Neuronal stem cell (in vitro differentiated cells): ENCODE measurements around the gene TNFRSF4.
"Not testable (repeated sequence)": the region's sequence is repeated elsewhere in the genome, so short reads cannot be mapped to it uniquely, and the experiment has no call there.

Experiments
- DNase-seq: peaks from one replicate; pipeline ENCODE4 v3.0.0-alpha.2; 2013; ENCODE audit warnings: low spot score
- H2AFZ ChIP-seq: one replicate; pipeline ENCODE4 v1.6.1; 2013; ENCODE audit warnings: mild to moderate bottlenecking, low read length, inconsistent platforms
- H2AK5ac ChIP-seq: 2 replicates; pipeline ENCODE4 v1.6.1; 2013; ENCODE audit warnings: low read depth, mild to moderate bottlenecking, inconsistent platforms, low read length, moderate library complexity, mixed read lengths
- H2BK120ac ChIP-seq: 2 replicates; pipeline ENCODE4 v1.6.1; 2013; ENCODE audit warnings: low read depth, mild to moderate bottlenecking, inconsistent platforms, low read length, moderate library complexity, mixed read lengths
- H2BK12ac ChIP-seq: one replicate; pipeline ENCODE4 v1.6.1; 2013; ENCODE audit warnings: low read length, inconsistent platforms
- H2BK15ac ChIP-seq: 2 replicates; pipeline ENCODE4 v1.6.1; 2013; ENCODE audit warnings: mild to moderate bottlenecking, low read length, inconsistent platforms, mixed read lengths
- H2BK5ac ChIP-seq: one replicate; pipeline ENCODE4 v1.6.1; 2013; ENCODE audit warnings: inconsistent platforms, mild to moderate bottlenecking, low read length, moderate library complexity
- H3K14ac ChIP-seq: one replicate; pipeline ENCODE4 v1.6.1; 2013; ENCODE audit warnings: low read length, inconsistent platforms
- H3K18ac ChIP-seq: 2 replicates; pipeline ENCODE4 v1.6.1; 2013; ENCODE audit warnings: low read length, inconsistent platforms
- H3K23ac ChIP-seq: 2 replicates; pipeline ENCODE4 v1.6.1; 2013; ENCODE audit warnings: low read depth, mild to moderate bottlenecking, mixed read lengths, low read length, inconsistent platforms; ENCODE audit not compliant: poor library complexity
- H3K27ac ChIP-seq: replicated peaks from 3 replicates; pipeline ENCODE4 v1.5.1; 2013; ENCODE audit warnings: low read length, inconsistent platforms
- H3K27me3 ChIP-seq, 3 experiments: 2 replicates each; pipeline ENCODE4 v1.6.1; 2013; ENCODE audit warnings: low read length in 3 of 3, mild to moderate bottlenecking in 2 of 3, inconsistent platforms in 1 of 3, low read depth in 1 of 3, mixed read lengths in 1 of 3, moderate library complexity in 1 of 3; ENCODE audit not compliant: control insufficient read depth in 3 of 3, insufficient read depth in 3 of 3
- H3K36me3 ChIP-seq, 2 donors: replicated peaks in 1 of 2; 2 replicates each; pipeline ENCODE4 v1.6.1; 2013; ENCODE audit warnings: low read length in 2 of 2; ENCODE audit not compliant: control insufficient read depth in 2 of 2, insufficient read depth in 2 of 2
- H3K4ac ChIP-seq: 2 replicates; pipeline ENCODE4 v1.6.1; 2013; ENCODE audit warnings: inconsistent platforms, mild to moderate bottlenecking, low read length, moderate library complexity
- H3K4me1 ChIP-seq, 2 donors: 1 replicate in 1 of 2; 2 replicates in 1 of 2; pipeline ENCODE4 v1.6.1; 2013; ENCODE audit warnings: low read length in 2 of 2, low read depth in 1 of 2; ENCODE audit not compliant: control insufficient read depth in 2 of 2, insufficient read depth in 1 of 2
- H3K4me2 ChIP-seq: one replicate; pipeline ENCODE4 v1.6.1; 2013; ENCODE audit warnings: mild to moderate bottlenecking, low read length, inconsistent platforms; ENCODE audit not compliant: insufficient read depth, poor library complexity, severe bottlenecking
- H3K4me3 ChIP-seq, 2 donors: 2 replicates each; pipeline ENCODE4 v1.5.1; 2013; ENCODE audit warnings: low read length in 2 of 2, mild to moderate bottlenecking in 2 of 2, inconsistent platforms in 1 of 2, moderate library complexity in 1 of 2
- H3K79me1 ChIP-seq: one replicate; pipeline ENCODE4 v1.6.1; 2013; ENCODE audit warnings: low read depth, mild to moderate bottlenecking, inconsistent platforms, low read length, moderate library complexity
- H3K9ac ChIP-seq: one replicate; pipeline ENCODE4 v1.6.1; 2013; ENCODE audit warnings: mild to moderate bottlenecking, low read depth, low read length, inconsistent platforms; ENCODE audit not compliant: poor library complexity
- H3K9me3 ChIP-seq, 2 donors: replicated peaks in 1 of 2; 2 replicates each; pipeline versions ENCODE3 to v1.6.1; 2013; ENCODE audit warnings: low read length in 2 of 2, mild to moderate bottlenecking in 2 of 2, inconsistent platforms in 1 of 2, low read depth in 1 of 2, mixed read lengths in 1 of 2, moderate library complexity in 1 of 2; ENCODE audit not compliant: control insufficient read depth in 2 of 2, insufficient read depth in 1 of 2
- H4K8ac ChIP-seq: one replicate; pipeline ENCODE4 v1.6.1; 2013; ENCODE audit warnings: low read depth, mild to moderate bottlenecking, inconsistent platforms, low read length, moderate library complexity
- H4K91ac ChIP-seq: one replicate; pipeline ENCODE4 v1.6.1; 2013; ENCODE audit warnings: low read length, low read depth, mild to moderate bottlenecking, inconsistent platforms; ENCODE audit not compliant: poor library complexity
- WGBS, 2 donors: extraction: QIAGEN DNeasy Blood & Tissue Kit; methylation state at CpG; one replicate each; pipeline ENCODE4 v1.1.7; 2013; ENCODE audit warnings: missing lambda C conversion rate in 2 of 2, mixed read lengths in 1 of 2; ENCODE audit not compliant: insufficient read length in 2 of 2, insufficient replicate concordance in 1 of 2; ENCODE audit errors: extremely low coverage in 2 of 2; 5-methylcytosine and 5-hydroxymethylcytosine counted together

Gene TNFRSF4

GRCh38 chr1:1253314-1253713, 39.4 kb upstream of the TNFRSF4 start:
- H3K18ac ChIP-seq: no peak overlapping the region
- peaks cover 0 to 2% of the 10 kb centered on the region in 2 donors for H3K4me1 ChIP-seq
- H3K4me2 ChIP-seq: no peak overlapping the region
- peak overlapping the region; percentile 39 for H2BK5ac ChIP-seq
- no peak overlapping the region for H3K4me3 ChIP-seq
- H2BK15ac ChIP-seq: no peak overlapping the region
- no peak overlapping the region for H4K91ac ChIP-seq
- H4K8ac ChIP-seq: no peak overlapping the region
- H3K27me3 ChIP-seq: no peaks in the 10 kb centered on the region
- H2BK12ac ChIP-seq: no peak overlapping the region
- no peak for DNase-seq
- no peak overlapping the region for H3K23ac ChIP-seq
- H3K36me3 ChIP-seq: peaks cover 18 to 51% of the 10 kb centered on the region in 2 donors
- H2AK5ac ChIP-seq: no peak overlapping the region
- no peak overlapping the region for H3K4ac ChIP-seq
- peaks cover 6% of the 10 kb centered on the region for H3K79me1 ChIP-seq
- H3K9me3 ChIP-seq: no peaks in the 10 kb centered on the region
- no peak overlapping the region for H2AFZ ChIP-seq
- H3K27ac ChIP-seq: no peak overlapping the region
- WGBS, 2 donors: no CpG with 5 or more reads among the region's 12 CpGs
- H3K9ac ChIP-seq: no peak overlapping the region
- H3K14ac ChIP-seq: no peak overlapping the region
- H2BK120ac ChIP-seq: no peak overlapping the region

GRCh38 chr1:1250786-1251284, 36.9 kb upstream of the TNFRSF4 start:
- peak overlapping the region; percentile 35 for H3K18ac ChIP-seq
- peak overlapping the region; percentile 30 for H2BK12ac ChIP-seq
- peaks cover 0 to 19% (median 13%) of the 10 kb centered on the region in 3 experiments for H3K27me3 ChIP-seq
- H3K23ac ChIP-seq: no peak overlapping the region
- H3K14ac ChIP-seq: no peak overlapping the region
- no peak overlapping the region for H3K4me2 ChIP-seq
- H3K9me3 ChIP-seq: no peaks in the 10 kb centered on the region
- H4K91ac ChIP-seq: peak overlapping the region; percentile 2
- no peak overlapping the region for H3K4ac ChIP-seq
- no peak overlapping the region for H4K8ac ChIP-seq
- no peak overlapping the region for H3K9ac ChIP-seq
- no peak overlapping the region for H2BK15ac ChIP-seq
- H3K4me3 ChIP-seq: no peak overlapping the region
- no peak overlapping the region for H2BK5ac ChIP-seq
- H2AFZ ChIP-seq: no peak overlapping the region
- peak overlapping the region; percentile 63 for H2AK5ac ChIP-seq
- H3K27ac ChIP-seq: no peak overlapping the region
- H3K4me1 ChIP-seq: peaks cover 2% of the 10 kb centered on the region in 2 donors
- peaks cover 15 to 34% of the 10 kb centered on the region in 2 donors for H3K36me3 ChIP-seq
- peak overlapping the region; percentile 54 for H2BK120ac ChIP-seq
- peaks cover 4% of the 10 kb centered on the region for H3K79me1 ChIP-seq
- no peak for DNase-seq
- WGBS, 2 donors: no CpG with 5 or more reads among the region's 16 CpGs

GRCh38 chr1:1248009-1248913, 34.3 kb upstream of the TNFRSF4 start:
- not testable (repeated sequence) for H2BK12ac ChIP-seq, H3K4me2 ChIP-seq, H4K8ac ChIP-seq, H3K36me3 ChIP-seq, H3K18ac ChIP-seq, H3K4ac ChIP-seq, H3K9ac ChIP-seq, H2AFZ ChIP-seq, H3K27ac ChIP-seq, H3K79me1 ChIP-seq, H2BK5ac ChIP-seq, H3K4me1 ChIP-seq, H3K4me3 ChIP-seq, DNase-seq, H2BK120ac ChIP-seq, H4K91ac ChIP-seq, H2BK15ac ChIP-seq, H3K9me3 ChIP-seq
- peak overlapping the region; percentile 6 for H3K14ac ChIP-seq
- peak overlapping the region; percentile 86 for H2AK5ac ChIP-seq
- peaks cover 0 to 21% (median 17%) of the 10 kb centered on the region in 3 experiments for H3K27me3 ChIP-seq
- peak overlapping the region; percentile 73 for H3K23ac ChIP-seq
- WGBS, 2 donors: no CpG with 5 or more reads among the region's 21 CpGs

- WGBS, 2 donors: no CpG with 5 or more reads among the region's 25 CpGs
- Histone ChIP-seq H3K27ac (no peak overlapping the region), H2BK15ac (peak overlapping the region; percentile 33), H4K91ac (no peak overlapping the region), H3K4me1 (peaks cover 3 to 10% of the 10 kb centered on the region in 2 donors), H3K79me1 (peaks cover under 1% of the 10 kb centered on the region), H3K27me3 (peaks cover 0 to 21% (median 17%) of the 10 kb centered on the region in 3 experiments), H3K4me2 (peak overlapping the region; percentile 54), H3K14ac (no peak overlapping the region), H3K23ac (peak overlapping the region; percentile 73), H3K9me3 (no peaks in the 10 kb centered on the region), H2AK5ac (peak overlapping the region; percentile 86), H2AFZ (no peak overlapping the region), H3K4ac (no peak overlapping the region), H2BK120ac (no peak overlapping the region), H2BK12ac (no peak overlapping the region), H3K9ac (peak overlapping the region; percentile 84), H3K36me3 (peaks cover 0 to under 1% of the 10 kb centered on the region in 2 donors), H2BK5ac (no peak overlapping the region), H3K18ac (peak overlapping the region; percentile 94), H3K4me3 (no peak overlapping the region), H4K8ac (peak overlapping the region; percentile 17)
- no peak for DNase-seq
These were observed 33.5 kb upstream of the TNFRSF4 start for GRCh38 chr1:1247341-1247913.
